DMS53 (cell line): ENCODE measurements around the gene CDCA8.
A peak's percentile ranks its signal among the peaks of the same experiment; 100 is the strongest.
"Not testable (repeated sequence)": the region's sequence is repeated elsewhere in the genome, so short reads cannot be mapped to it uniquely, and the experiment has no call there.

Experiments
- DNase-seq: peaks from one replicate; lab custom pipeline; 2025; lab: John Stamatoyannopoulos, UW

The CDCA8 gene

DNA sequence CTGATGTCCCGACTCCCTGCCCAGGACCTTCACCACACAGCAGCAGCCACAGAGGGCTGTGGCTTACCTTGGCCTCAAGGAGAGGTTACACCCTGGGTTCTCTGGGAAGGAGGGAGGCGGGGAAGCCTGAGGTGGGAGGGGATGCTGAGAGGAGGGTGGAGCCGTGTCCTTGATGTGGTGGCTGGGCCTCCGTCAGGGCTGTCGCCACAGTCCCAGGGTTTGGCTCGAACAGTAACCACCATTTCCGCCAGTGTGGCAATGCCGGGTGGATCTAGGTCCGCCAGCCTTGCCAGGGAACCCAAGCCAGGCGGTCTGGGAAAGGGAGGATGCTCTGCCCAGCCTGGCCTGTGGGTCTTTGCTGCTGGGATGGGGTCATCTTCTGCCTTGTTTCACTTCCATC is 18.4 kb upstream of the CDCA8 start:
- no peak for DNase-seq

DNA sequence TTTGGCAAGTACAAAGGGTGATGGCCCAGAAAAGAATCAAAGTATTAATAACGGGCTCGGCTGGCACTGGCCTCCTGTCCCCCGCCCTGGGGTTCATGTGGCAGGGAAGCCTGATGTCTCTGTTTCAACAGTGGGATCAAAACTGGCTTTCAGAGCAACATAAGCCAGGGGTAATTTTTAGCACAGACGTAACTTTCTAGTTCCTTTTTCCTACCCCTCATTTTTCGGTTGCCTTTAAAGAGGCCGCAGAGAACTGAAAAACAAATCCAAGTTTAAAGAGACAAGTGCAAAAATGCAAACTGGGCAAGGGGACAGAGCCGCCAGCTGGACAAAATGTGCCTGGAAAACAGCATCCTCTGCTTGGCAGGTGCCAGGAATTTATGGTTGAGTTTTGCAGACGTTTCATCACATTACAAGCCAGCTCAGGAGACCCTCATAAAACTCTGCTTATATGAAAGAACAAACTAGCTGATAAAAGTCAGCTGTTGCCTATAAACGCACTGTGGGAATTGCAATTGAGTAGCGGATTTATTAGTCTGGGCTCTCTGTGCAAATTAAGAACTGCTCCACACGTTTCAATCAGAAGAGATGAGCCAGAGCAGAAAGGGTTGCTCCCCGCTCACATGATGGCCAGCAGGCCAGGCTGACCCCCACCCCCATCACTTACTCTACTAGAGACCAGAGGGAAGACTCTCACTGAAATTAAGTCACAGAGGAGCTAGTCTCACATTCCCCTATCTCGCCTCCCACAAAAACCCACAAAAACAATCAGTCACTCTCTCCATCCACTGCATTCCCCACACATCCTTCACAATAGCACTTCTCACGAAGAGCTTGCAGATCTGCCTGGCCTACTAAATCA is 15.8 kb upstream of the CDCA8 start:
- no peak for DNase-seq

DNA sequence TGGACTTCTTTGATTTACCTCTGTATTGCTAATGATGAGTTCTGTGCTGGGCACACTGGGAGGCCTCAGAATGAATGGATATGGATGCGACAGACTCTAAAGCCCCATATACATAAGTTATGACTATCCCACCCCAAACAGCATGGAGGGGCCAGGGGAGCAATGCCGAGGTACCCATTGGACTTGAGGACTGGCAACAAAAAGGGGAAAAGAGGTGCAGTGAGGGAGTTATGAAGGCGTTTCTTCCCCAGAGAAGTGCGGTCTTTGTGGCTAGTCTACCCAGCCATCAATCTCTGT is 15.2 kb upstream of the CDCA8 start:
- DNase-seq, result no peak

DNA sequence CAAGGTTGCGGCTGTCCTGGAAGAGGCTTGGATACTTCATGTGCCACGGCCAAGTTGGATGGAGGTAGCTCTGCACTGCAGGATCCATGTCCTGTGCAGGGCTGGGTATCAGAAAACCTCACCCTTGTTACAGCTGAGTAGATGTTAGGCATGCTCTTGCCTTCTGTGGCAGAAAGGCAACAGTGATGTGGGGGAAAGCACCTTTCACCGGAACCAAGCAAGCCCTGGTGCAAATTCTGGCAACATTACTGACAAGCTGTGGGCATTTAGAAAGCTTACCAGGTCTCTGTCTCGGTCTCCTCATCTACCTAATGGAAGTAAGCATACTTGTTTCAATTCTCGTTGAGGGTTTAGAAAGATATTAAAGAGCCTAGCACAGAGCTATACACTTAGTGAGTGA is 14.5 kb upstream of the CDCA8 start:
- no peak for DNase-seq

DNA sequence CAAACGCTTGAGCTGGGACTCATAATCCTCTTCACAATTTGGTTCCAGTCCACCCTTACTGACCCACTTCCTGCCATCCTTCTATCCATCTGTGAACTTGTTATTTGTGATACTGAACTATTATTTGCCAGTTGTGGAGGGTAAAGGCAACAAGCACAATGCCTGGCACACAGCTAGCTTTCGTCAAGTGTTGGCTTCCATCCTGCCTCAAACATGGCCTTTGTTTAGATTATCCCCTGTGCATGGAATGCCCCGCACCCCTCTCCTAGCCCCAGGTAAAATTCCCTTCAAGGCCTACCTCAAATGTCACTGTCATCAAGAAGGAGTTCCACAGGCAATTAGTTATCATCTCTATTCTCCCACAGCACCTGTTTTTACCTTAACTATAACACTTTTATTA is 11.4 kb upstream of the CDCA8 start:
- DNase-seq, result no peak

DNA sequence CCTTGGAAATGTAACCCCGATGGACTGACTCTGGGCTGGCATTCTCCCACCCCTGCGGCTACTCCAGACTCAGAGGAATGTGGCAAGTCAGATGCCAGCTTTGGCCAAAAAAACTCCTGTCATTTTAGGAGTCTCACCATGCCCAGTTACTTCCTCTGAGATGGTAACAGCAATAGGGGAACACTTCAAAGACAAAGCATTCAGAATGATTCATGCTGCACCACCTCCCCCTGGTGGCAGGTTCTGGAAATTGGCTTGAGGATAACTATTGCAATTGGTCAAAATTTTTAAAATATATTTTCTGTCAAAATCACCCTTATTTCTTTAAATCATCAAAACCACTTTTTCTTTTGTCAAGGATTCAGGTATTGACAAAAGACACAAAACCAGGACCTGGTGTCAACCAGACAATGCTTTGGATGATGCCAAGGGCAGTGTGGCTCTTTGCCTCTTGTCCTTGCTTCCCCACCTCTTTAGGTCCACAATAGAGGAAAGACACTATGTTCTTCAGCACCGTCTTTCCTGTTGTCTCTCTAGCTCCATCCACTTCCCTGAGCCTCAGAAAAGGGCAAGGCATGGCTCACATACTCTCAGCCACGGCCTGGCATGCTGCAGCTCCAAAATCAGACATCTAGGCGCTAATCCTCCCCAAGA is 9.9 kb upstream of the CDCA8 start:
- peak; percentile 80 for DNase-seq

DNA sequence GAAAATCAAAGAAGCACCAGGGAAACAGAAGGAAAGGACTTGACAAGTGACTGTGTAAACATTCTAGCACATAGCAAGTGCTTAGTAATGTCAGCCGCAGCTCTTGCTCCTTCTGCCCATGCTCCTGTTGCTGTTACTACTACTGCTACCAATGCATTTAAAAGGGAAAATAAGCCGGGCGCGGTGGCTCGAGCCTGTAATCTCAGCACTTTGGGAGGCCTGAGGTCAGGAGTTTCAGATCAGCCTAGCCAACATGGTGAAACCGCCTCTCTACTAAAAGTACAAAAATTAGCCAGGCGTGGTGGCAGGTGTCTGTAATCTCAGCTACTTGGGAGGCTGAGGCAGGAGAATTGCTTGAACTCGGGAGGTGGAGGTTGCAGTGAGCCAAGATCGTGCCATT is 8.1 kb upstream of the CDCA8 start:
- DNase-seq, result not testable (repeated sequence)

DNA sequence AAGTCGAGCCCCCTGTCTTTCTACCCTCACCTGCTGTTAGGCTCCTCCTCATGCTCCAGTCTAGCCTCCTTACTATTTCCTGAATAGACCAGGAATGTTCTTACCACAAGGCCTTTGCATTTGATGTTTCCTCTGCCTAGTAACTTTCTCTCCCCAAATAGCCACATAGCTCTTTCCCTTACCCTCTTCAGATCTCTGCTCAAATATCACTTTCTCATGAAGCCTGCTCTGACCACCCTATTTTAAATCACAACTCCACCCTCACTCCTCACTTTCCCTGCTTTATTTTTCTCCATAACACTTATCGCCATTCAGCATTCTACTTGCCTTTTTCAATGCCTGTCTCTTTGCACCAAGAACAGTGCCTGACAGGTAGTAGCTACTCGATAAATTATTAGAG is 6.6 kb upstream of the CDCA8 start:
- DNase-seq, result no peak

DNA sequence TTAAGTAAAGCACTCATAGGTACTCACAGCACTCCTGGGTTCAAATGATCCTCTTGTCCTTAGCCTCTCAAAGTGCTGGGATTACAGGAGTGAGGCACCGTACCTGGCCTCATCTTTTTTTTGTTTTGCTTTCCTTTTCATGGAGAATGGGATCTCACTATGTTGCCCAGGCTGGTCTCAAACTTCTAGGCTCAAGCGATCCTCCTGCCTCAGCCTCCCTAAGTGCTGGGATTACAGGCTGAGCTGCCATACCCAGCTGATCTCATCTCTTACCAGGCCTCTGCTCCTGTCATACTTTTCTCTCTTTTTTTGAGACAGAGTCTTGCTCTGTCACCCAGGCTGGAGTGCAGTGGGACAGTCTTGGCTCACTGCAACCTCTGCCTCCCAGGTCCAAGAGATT is 4.6 kb upstream of the CDCA8 start:
- not testable (repeated sequence) for DNase-seq

DNA sequence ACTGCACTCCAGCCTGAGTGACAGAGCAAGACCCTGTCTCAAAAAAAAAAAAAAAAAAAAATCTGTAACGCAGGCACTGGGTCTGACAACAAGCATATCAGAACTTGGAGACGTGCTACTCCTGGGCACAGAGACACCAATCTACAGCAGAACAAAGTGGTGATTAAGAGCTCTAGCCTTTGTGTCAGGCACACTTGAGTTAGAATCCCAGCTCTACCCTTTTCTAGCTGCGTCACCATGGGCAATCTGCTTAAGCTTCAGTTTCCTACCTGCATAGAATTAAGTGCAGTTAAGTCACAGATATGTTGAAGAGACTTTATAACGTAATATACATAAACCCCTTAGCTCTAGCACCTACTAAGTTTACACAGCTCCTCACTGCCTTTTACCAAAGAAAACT is 3.4 kb upstream of the CDCA8 start:
- DNase-seq, result no peak

DNA sequence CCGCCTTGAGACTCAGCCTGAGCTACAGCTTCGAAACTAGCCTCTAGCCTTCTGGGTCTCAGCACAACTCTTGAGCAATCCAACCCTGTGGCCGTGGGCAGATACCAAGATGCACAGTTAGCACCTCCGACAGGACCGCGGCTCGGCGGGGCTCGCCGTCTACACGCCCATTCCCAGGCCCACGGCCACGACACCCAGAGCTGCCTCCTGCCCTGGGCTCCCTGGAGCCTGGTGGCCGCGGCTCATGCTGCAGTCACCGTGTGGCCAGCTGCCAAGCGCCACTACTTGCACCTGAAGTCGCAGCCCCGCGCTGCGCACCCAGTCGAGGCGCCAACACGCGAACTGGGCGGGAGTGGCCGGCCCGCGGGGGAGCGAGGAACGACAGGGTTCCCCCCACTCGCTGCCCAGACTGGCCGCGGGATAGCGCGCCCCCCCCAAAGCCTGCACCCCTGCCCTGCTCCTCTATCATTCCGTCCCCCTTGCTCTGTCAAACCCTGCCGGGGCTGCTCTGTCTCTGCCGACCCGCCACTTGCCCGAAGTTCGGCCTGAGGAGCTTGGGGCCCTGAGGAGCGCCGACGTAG is 729 bp upstream of the CDCA8 start:
- peak; percentile 84 for DNase-seq

DNA sequence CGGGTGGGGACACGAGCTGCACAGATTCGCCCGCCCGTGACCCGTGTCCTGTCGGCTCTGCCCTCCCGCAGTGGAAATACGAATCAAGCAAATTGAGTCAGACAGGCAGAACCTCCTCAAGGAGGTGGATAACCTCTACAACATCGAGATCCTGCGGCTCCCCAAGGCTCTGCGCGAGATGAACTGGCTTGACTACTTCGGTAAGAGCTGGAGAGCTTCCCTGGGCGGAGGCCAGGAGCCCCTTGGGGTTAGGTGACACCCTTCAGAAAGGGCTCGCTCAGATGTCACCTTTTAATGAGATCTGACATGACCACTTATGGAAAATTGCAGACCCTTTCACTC is 489 bp downstream of the CDCA8 start:
- DNase-seq, result no peak

DNA sequence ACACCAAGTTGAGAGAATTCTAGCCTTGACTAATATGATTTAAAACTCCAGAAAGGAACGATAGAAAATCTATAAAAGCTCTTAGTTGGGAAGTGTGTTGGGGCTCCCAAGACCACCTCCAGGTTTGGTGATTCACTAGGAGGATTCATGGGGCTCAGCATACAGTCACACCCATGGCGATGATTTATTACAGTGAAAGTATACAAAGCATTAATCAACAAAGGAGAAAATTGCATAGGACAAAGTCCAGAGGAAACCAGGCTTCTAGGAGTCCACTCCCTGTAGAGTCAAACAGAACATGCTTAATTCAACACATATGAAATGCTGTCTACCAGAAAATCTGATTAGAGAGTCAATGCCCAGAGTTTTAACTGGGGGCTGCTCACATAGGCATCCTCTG is 4.8 kb downstream of the CDCA8 start:
- DNase-seq, result no peak

DNA sequence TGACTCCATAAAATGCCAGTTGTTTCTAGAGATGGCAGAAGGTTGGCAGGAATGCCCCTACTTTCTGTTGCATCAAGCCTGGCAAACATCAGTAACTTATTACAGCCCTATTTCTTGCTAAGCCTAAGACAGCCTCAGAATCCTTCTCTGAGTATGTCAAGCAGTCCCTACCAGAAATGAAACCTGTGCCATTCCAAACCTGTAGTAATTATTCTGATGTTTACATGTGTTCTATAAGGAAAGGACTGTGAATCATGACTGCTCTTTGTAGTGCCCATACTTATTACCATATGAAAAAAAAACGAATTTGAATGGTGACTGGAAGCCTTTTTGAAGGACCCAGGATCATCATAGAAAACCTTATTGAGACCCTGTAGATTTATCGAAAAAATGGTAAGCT is 5.4 kb downstream of the CDCA8 start:
- DNase-seq, result no peak

DNA sequence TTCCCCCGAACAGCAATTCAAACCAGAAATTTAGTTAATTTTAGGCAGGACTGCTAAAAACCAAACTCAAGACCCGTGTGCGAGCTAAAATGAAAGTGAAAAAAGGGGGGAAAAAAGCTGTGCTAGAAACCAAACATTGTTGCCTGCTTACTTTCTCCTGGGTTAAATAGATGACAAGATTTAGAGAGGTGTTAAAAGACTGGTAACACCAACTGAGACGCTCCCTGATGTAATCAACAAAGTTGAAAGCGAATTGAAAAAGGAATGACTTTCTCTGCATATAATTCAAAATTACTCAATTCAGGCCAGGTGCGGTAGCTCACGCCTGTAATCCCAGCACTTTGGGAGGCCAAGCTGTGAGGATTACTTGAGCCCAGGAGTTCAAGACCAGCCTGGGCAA is 6.8 kb downstream of the CDCA8 start:
- DNase-seq, result no peak

DNA sequence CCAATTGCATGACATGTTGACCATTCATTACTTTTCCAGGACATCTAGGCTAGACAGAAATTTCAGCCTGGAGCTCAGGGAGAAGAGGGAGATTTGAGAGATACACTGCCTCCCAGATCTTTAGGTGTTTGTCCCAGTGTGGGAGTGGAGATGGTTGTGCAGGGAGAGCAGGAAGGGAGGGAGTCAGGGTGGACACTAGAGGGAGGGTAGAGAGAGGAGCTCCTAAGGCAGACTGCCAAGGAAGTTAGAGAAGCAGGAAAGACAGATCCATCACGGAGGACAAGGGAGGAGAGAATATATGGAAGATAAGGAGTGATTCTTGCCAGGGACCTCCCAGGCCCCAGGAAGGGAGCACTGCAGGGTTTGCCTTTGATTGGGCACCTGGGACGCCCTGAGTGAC is 8.7 kb downstream of the CDCA8 start:
- no peak for DNase-seq

DNA sequence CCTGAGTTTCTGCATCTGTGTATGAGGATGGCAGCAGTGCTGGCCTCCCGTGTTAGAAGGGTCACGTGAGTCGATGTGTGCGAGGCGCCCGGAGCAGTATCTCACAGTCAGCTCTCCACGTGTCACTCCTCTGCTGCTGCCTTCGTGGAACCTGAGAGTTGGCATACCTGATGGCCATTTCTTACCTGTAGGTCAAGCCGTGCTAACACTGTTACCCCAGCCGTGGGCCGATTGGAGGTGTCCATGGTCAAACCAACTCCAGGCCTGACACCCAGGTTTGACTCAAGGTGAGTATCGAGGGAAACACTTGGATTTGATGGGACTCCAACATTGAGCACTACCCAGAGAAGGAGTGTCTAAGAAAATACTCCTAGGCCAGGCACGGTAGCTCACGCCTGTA is 10.7 kb downstream of the CDCA8 start:
- no peak for DNase-seq

DNA sequence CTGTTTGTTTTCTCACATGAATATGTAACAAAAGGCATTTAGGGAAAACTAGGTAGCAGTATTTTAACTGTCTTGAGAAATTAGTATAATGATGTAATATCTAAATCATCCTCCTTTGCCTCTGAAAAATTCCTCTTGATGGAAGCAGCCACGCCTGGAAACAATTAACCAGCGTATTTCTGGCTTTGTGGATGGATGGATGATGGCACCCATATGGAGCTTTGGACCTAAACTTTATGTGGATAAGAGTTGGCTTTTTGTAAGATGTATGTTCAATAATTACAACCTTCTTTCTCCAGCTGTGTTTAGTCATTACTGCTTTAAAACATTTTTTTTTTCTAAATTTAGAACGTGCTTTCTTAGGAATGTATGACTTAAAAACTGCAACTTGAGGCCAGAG is 12.7 kb downstream of the CDCA8 start:
- DNase-seq, result no peak

DNA sequence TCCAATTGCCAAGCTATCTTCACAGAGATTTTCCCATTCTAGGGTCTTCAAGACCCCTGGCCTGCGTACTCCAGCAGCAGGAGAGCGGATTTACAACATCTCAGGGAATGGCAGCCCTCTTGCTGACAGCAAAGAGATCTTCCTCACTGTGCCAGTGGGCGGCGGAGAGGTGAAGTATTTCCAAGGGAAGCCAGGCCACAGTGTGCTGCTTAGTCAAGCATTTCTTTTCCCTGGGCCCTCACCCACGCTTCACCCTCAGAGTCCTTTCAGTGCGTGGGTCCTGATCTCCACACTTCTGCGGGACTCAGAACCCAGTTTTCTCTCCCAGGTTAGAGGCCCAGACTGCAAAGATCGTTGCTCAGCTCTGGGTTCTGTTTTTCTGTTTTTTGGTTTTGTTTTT is 13.1 kb downstream of the CDCA8 start:
- no peak for DNase-seq

DNA sequence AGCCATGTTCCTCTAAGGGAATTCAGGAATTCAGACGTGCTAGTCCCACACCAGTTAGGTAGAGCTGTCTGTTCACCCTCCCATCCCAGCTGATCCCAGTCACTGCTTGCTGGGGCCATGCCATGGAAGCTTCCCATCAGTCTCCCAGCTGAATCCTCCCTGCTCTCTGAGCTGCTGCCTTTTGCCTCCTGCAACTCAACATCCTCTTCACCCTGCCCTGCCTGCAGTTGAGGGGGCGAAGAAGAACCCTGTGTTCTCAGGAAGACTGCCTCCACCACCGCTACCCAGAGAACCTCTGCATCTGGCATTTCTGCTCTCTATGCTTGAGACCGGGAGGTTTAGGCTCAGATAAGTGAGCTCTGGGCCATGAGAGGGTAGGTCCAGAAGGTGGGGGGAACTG is 16.2 kb downstream of the CDCA8 start:
- no peak for DNase-seq

DNA sequence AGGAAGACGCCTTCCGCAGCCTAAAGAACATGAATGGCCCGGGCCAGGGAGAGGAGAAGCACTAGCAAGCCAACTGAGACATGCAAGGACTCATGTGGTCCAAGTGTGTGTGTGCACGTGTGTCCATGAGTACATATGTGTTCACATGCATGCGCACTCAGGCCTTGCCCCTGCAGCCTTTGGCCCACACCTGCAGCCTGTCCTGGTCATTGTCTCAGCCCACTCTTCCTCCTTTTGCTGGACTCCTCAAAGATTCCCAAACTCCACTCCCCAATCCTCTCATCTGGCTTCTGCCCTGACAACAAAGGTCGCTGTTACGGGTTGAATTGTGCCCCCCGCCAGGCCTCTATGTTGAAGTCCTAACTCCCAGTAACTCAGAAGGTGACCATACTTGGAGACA is 21.9 kb downstream of the CDCA8 start:
- DNase-seq, result no peak

DNA sequence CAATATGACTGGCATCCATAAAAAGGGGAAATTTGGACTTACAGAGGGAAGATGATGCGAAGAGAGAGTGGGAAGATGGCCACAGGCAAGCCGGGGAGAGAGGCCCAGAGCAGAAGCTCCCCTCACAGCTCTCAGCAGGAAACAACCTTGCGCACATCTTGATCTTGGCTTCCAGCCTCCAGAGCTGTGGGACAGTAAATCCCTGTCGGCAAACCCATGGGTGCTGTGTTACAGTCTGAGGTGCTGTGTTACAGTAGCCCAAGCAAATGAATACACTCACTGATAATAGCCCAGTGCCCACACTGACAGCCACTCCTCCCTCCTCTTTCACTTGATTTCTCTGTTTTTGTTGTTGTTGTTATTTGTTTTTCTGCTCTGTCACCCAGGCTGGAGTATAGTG is 22.4 kb downstream of the CDCA8 start:
- no peak for DNase-seq

DNA sequence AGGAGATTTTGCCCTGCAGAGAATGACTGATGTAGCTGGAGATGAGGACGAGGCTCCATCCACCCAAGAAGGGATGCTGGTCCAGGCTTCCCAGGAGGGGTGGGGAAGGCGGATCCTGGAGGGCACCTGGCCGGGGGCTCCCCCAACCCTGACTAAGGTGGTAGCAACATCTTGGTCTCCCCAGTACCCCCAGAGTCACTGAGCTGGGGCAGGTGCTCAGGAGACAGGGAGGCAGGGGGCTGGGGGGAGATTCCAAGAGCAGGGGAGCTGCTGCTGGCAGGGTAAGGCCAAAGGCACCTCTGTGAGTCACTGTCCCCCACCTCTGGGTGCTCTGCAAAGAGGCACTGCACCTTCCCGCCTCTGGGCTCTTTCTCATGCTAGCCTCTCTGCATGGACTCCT is 24.0 kb downstream of the CDCA8 start:
- no peak for DNase-seq

DNA sequence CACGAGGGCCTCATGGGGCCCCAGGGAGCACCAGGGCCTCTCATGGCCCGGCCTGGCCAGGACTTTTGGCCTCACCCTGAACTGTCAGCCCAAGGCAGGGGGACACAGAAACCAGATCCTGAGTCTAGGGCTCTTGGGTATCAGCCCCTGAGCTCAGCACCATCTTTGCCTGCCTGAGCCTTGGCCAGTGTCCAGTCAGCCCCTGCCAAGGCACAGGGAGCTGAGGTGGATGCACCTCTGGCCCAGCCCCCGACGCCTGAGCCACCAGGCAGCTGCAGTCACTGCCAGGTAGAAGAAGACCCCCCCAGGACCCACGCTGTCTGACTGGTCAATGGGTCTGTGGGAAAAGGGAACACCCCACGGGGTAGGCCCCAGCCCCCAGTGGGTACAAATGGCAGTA is 25.3 kb downstream of the CDCA8 start:
- DNase-seq, result no peak
